Measurements from ENCODE around the gene EIF4ENIF1. TPM values are rescaled to one million over a fixed set of nuclear protein-coding genes. Genes with fewer than 3 reads are reported as not detected.

EIF4ENIF1 gene
- total and polyA plus RNA-seq, 9 of the 15 experiments (the other 6 are each of a cell fraction or from before 2014, with no cell fraction given): 2.5 to 24.9 (median 15.8) TPM

- no peak for TF ChIP-seq XRCC3 (IDR thresholded peaks at IDR 0.05)
- TF ChIP-seq CREBBP (IDR thresholded peaks at IDR 0.05; ENCODE audit: low read depth, low read length): no peak
These were observed 48.0 kb downstream of the EIF4ENIF1 start (continued) for GRCh38 chr22:31441652-31442051.

DNA sequence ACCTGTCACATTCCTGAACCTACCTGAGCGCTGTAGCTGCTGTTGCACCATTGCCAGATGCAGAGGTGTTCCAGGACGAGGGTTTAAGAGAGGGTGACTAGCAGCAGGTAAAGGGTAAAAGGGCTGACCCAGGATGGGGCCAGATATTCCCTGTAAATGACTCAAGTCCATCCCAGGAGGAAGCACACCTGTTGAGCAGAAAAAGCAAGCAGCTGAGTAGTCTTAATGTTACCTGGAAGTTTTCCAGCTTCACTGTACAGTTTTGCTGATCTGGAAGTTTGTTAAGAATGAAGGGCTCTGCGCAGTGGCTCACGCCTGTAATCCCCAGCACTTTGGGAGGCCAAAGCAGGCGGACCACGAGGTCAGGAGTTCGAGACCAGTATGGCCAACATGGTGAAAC lies 49.0 kb downstream of the EIF4ENIF1 start:
- no peak overlapping the region for H3K4me3 ChIP-seq
- H3K79me2 ChIP-seq (ENCODE audit: control insufficient read depth, insufficient read depth, low read length): no peaks in the 10 kb centered on the region
- no peak overlapping the region for H3K4me2 ChIP-seq (ENCODE audit: insufficient read depth, low read length)
- POLR2A ChIA-PET: interaction anchor here (0.7 to 1.2 kb wide), 3 partner anchors 11 to 24 kb away, joined by 3 read pairs; no protein-coding TSS in a partner anchor
- H3K9me3 ChIP-seq (replicated peaks; ENCODE audit: control insufficient read depth, insufficient read depth, low read depth, low read length): no peaks in the 10 kb centered on the region
- FAIRE-seq (no peak), DNase-seq (ENCODE audit: extremely low read depth in 1 of 4, low spot score in 3 of 4) (no peak), ATAC-seq (no peak)
- no peaks in the 10 kb centered on the region for H3K27me3 ChIP-seq (ENCODE audit: control insufficient read depth in 2 of 2, insufficient read depth in 2 of 2, low read length in 2 of 2)
- no peak overlapping the region for H3K27ac ChIP-seq (ENCODE audit: extremely low read depth, low read depth, low read length)
- in situ Hi-C loops (cut with MboI) (no loop called here), intact Hi-C loops (cut with micrococcal nuclease) (no loop called here)
- H4K20me1 ChIP-seq (replicated peaks; ENCODE audit: control insufficient read depth, insufficient read depth, low read length): no peaks in the 10 kb centered on the region
- no TSS peak for BruUV-seq (replicated peaks)
- peaks cover 88% of the 10 kb centered on the region for H3K36me3 ChIP-seq (ENCODE audit: control insufficient read depth, insufficient read depth, low read length)
- H3K9ac ChIP-seq (ENCODE audit: insufficient read depth in 1 of 2, low read depth in 2 of 2, low read length in 2 of 2): no peak overlapping the region
- peaks cover 0 to 3% of the 10 kb centered on the region in 2 experiments; a peak in 1 of 5 replicates for H3K4me1 ChIP-seq (replicated peaks in 1 of 2; ENCODE audit: control insufficient read depth in 2 of 2, insufficient read depth in 2 of 2, low read length in 2 of 2)
- CTCF ChIA-PET (ENCODE audit: low intra/inter-chr PET ratio): no interaction called here
- 88% methylated on average over 7 of the region's 7 CpGs for WGBS (ENCODE audit: insufficient coverage, low coverage, missing lambda C conversion rate)
- H2AFZ ChIP-seq (ENCODE audit: low read depth, low read length): no peak overlapping the region
- no peaks in the 10 kb centered on the region for H3K9me1 ChIP-seq (ENCODE audit: control insufficient read depth, insufficient read depth, low read length)
- TF ChIP-seq SAFB (IDR thresholded peaks at IDR 0.05; ENCODE audit: borderline replicate concordance, low read depth, low read length) (no peak), CCAR2 (IDR thresholded peaks at IDR 0.05; ENCODE audit: low read depth, low read length) (no peak), NR3C1 (CRISPR knock-in tag; IDR thresholded peaks at IDR 0.05) (no peak), DPF2 (IDR thresholded peaks at IDR 0.05) (no peak), ZNF124 (CRISPR knock-in tag; IDR thresholded peaks at IDR 0.05) (no peak), PYGO2 (tag; IDR thresholded peaks at IDR 0.05) (no peak), HOMEZ (CRISPR knock-in tag; IDR thresholded peaks at IDR 0.05) (no peak), NCOA1 (IDR thresholded peaks at IDR 0.05; ENCODE audit: low read depth) (no peak), L3MBTL2 (IDR thresholded peaks at IDR 0.05) (no peak), RB1 (IDR thresholded peaks at IDR 0.05; ENCODE audit: low read depth) (no peak), ZNF551 (CRISPR knock-in tag; IDR thresholded peaks at IDR 0.05) (no peak), LARP7 (IDR thresholded peaks at IDR 0.05) (no peak), DACH1 (IDR thresholded peaks at IDR 0.05; ENCODE audit: partially characterized antibody) (no peak), POLR2AphosphoS5 (IDR thresholded peaks at IDR 0.05; ENCODE audit: control insufficient read depth, insufficient read depth, low read depth, low read length) (no peak), TOE1 (IDR thresholded peaks at IDR 0.05; ENCODE audit: borderline replicate concordance) (no peak), TOE1 (CRISPR knock-in tag; IDR thresholded peaks at IDR 0.05; ENCODE audit: borderline replicate concordance, low read depth) (no peak), KLF1 (tag; IDR thresholded peaks at IDR 0.05) (no peak), CREBBP (IDR thresholded peaks at IDR 0.05; ENCODE audit: low read depth, low read length) (no peak)
- TF ChIP-seq, protein P1, sequence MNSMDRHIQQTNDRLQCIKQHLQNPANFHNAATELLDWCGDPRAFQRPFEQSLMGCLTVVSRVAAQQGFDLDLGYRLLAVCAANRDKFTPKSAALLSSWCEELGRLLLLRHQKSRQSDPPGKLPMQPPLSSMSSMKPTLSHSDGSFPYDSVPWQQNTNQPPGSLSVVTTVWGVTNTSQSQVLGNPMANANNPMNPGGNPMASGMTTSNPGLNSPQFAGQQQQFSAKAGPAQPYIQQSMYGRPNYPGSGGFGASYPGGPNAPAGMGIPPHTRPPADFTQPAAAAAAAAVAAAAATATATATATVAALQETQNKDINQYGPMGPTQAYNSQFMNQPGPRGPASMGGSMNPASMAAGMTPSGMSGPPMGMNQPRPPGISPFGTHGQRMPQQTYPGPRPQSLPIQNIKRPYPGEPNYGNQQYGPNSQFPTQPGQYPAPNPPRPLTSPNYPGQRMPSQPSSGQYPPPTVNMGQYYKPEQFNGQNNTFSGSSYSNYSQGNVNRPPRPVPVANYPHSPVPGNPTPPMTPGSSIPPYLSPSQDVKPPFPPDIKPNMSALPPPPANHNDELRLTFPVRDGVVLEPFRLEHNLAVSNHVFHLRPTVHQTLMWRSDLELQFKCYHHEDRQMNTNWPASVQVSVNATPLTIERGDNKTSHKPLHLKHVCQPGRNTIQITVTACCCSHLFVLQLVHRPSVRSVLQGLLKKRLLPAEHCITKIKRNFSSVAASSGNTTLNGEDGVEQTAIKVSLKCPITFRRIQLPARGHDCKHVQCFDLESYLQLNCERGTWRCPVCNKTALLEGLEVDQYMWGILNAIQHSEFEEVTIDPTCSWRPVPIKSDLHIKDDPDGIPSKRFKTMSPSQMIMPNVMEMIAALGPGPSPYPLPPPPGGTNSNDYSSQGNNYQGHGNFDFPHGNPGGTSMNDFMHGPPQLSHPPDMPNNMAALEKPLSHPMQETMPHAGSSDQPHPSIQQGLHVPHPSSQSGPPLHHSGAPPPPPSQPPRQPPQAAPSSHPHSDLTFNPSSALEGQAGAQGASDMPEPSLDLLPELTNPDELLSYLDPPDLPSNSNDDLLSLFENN (IDR thresholded peaks at IDR 0.05; ENCODE audit: low read depth in 2 of 2, low read length in 2 of 2): no peak
